Measurements from ENCODE around the gene NUDT7. TPM values are rescaled to one million over a fixed set of nuclear protein-coding genes. Genes with fewer than 3 reads are reported as not detected.

The NUDT7 gene
- total RNA-seq, 1 donor from 2014 or later: 1.4 TPM

- DNase-seq (ENCODE audit: extremely low spot score, unreplicated experiment): no peak
- Mint-ChIP-seq H3K27ac (ENCODE audit: unreplicated experiment) (no peak overlapping the region), H3K27me3 (ENCODE audit: unreplicated experiment) (no peaks in the 10 kb centered on the region), H3K9me3 (ENCODE audit: unreplicated experiment) (peaks cover under 1% of the 10 kb centered on the region), H3K36me3 (ENCODE audit: unreplicated experiment) (no peaks in the 10 kb centered on the region), H3K4me3 (ENCODE audit: unreplicated experiment) (no peak overlapping the region), H3K4me1 (ENCODE audit: unreplicated experiment) (no peaks in the 10 kb centered on the region)
- no peak for TF ChIP-seq CTCF (IDR thresholded peaks at IDR 0.05)
These were observed 21.5 kb upstream of the NUDT7 start for GRCh38 chr16:77700846-77701245.

- no peaks in the 10 kb centered on the region for H3K27me3 Mint-ChIP-seq (ENCODE audit: unreplicated experiment)
- no peak overlapping the region for H3K4me3 Mint-ChIP-seq (ENCODE audit: unreplicated experiment)
- peaks cover 3% of the 10 kb centered on the region for H3K9me3 Mint-ChIP-seq (ENCODE audit: unreplicated experiment)
- DNase-seq (ENCODE audit: extremely low spot score, unreplicated experiment): no peak
- no peak overlapping the region for H3K27ac Mint-ChIP-seq (ENCODE audit: unreplicated experiment)
- no peaks in the 10 kb centered on the region for H3K36me3 Mint-ChIP-seq (ENCODE audit: unreplicated experiment)
- H3K4me1 Mint-ChIP-seq (ENCODE audit: unreplicated experiment): no peaks in the 10 kb centered on the region
- no peak for TF ChIP-seq CTCF (IDR thresholded peaks at IDR 0.05)
These were observed 17.0 kb upstream of the NUDT7 start for GRCh38 chr16:77705351-77705750.

- Mint-ChIP-seq H3K27me3 (ENCODE audit: unreplicated experiment) (no peaks in the 10 kb centered on the region), H3K4me3 (ENCODE audit: unreplicated experiment) (no peak overlapping the region), H3K9me3 (ENCODE audit: unreplicated experiment) (no peaks in the 10 kb centered on the region), H3K27ac (ENCODE audit: unreplicated experiment) (no peak overlapping the region), H3K36me3 (ENCODE audit: unreplicated experiment) (no peaks in the 10 kb centered on the region), H3K4me1 (ENCODE audit: unreplicated experiment) (no peaks in the 10 kb centered on the region)
- no peak for TF ChIP-seq CTCF (IDR thresholded peaks at IDR 0.05)
- peak; percentile 6 for DNase-seq (ENCODE audit: extremely low spot score, unreplicated experiment)
These were observed 11.1 kb upstream of the NUDT7 start for GRCh38 chr16:77711179-77711578.

GRCh38 chr16:77711775-77712174, 10.5 kb upstream of the NUDT7 start:
- Mint-ChIP-seq H3K4me1 (ENCODE audit: unreplicated experiment) (no peaks in the 10 kb centered on the region), H3K4me3 (ENCODE audit: unreplicated experiment) (no peak overlapping the region), H3K36me3 (ENCODE audit: unreplicated experiment) (no peaks in the 10 kb centered on the region), H3K27me3 (ENCODE audit: unreplicated experiment) (no peaks in the 10 kb centered on the region), H3K9me3 (ENCODE audit: unreplicated experiment) (no peaks in the 10 kb centered on the region), H3K27ac (ENCODE audit: unreplicated experiment) (no peak overlapping the region)
- DNase-seq (ENCODE audit: extremely low spot score, unreplicated experiment): peak; percentile 32
- no peak for TF ChIP-seq CTCF (IDR thresholded peaks at IDR 0.05)

GRCh38 chr16:77715145-77715544, 7.2 kb upstream of the NUDT7 start:
- DNase-seq (ENCODE audit: extremely low spot score, unreplicated experiment): no peak
- Mint-ChIP-seq H3K27ac (ENCODE audit: unreplicated experiment) (no peak overlapping the region), H3K4me1 (ENCODE audit: unreplicated experiment) (no peaks in the 10 kb centered on the region), H3K36me3 (ENCODE audit: unreplicated experiment) (no peaks in the 10 kb centered on the region), H3K9me3 (ENCODE audit: unreplicated experiment) (no peaks in the 10 kb centered on the region), H3K4me3 (ENCODE audit: unreplicated experiment) (no peak overlapping the region), H3K27me3 (ENCODE audit: unreplicated experiment) (no peaks in the 10 kb centered on the region)
- no peak for TF ChIP-seq CTCF (IDR thresholded peaks at IDR 0.05)

Measured in osteocyte (in vitro differentiated cells).